Measurements from ENCODE around the gene HEXD.
A peak's percentile ranks its signal among the peaks of the same experiment; 100 is the strongest.

The HEXD gene

GRCh38 chr17:82415786-82416185 lies 2.4 kb upstream of the HEXD start:
- H3K27me3 ChIP-seq (ENCODE audit: insufficient read depth, low read length, poor library complexity), result no peaks in the 10 kb centered on the region
- H3K4me2 ChIP-seq (ENCODE audit: insufficient read depth, low read length), result no peak overlapping the region
- DNase-seq (no peak), ATAC-seq (ENCODE audit: insufficient read depth, low read depth) (no peak)
- peaks cover 37% of the 10 kb centered on the region for H3K4me1 ChIP-seq (ENCODE audit: insufficient read depth, low read length)
- peaks cover 23% of the 10 kb centered on the region for H4K20me1 ChIP-seq (ENCODE audit: insufficient read depth, low read length)
- no peak overlapping the region for H3K9ac ChIP-seq (ENCODE audit: low read depth, low read length)
- no peak for TF ChIP-seq EZH2 (IDR thresholded peaks at IDR 0.05; ENCODE audit: borderline replicate concordance, low read depth, low read length, severe bottlenecking)
- no peak for TF ChIP-seq CTCF (IDR thresholded peaks at IDR 0.05; ENCODE audit: borderline replicate concordance, extremely low read depth, low read length, poor library complexity, severe bottlenecking)
- no peak overlapping the region for H3K27ac ChIP-seq (ENCODE audit: low read length)
- no peak overlapping the region for H3K4me3 ChIP-seq (ENCODE audit: low read depth in 1 of 2, low read length in 2 of 2)
- H3K36me3 ChIP-seq (ENCODE audit: insufficient read depth, low read length), result peaks cover 22% of the 10 kb centered on the region
- no peak overlapping the region for H2AFZ ChIP-seq (ENCODE audit: low read depth, low read length)
- peaks cover 46% of the 10 kb centered on the region for H3K79me2 ChIP-seq (ENCODE audit: insufficient read depth, low read length)
- no peaks in the 10 kb centered on the region for H3K9me3 ChIP-seq (ENCODE audit: insufficient read depth, low read length, severe bottlenecking)

- H3K27ac ChIP-seq (ENCODE audit: low read length), result no peak overlapping the region
- no peak overlapping the region for H3K9ac ChIP-seq (ENCODE audit: low read depth, low read length)
- no peak overlapping the region for H3K4me2 ChIP-seq (ENCODE audit: insufficient read depth, low read length)
- TF ChIP-seq CTCF (IDR thresholded peaks at IDR 0.05; ENCODE audit: borderline replicate concordance, extremely low read depth, low read length, poor library complexity, severe bottlenecking) (no peak), EZH2 (IDR thresholded peaks at IDR 0.05; ENCODE audit: borderline replicate concordance, low read depth, low read length, severe bottlenecking) (no peak)
- no peak overlapping the region for H3K4me3 ChIP-seq (ENCODE audit: low read depth in 1 of 2, low read length in 2 of 2)
- H3K36me3 ChIP-seq (ENCODE audit: insufficient read depth, low read length), result peaks cover 26% of the 10 kb centered on the region
- peaks cover 46% of the 10 kb centered on the region for H3K79me2 ChIP-seq (ENCODE audit: insufficient read depth, low read length)
- H2AFZ ChIP-seq (ENCODE audit: low read depth, low read length), result no peak overlapping the region
- H4K20me1 ChIP-seq (ENCODE audit: insufficient read depth, low read length), result peaks cover 23% of the 10 kb centered on the region
- DNase-seq, result no peak
- peaks cover 37% of the 10 kb centered on the region for H3K4me1 ChIP-seq (ENCODE audit: insufficient read depth, low read length)
- H3K27me3 ChIP-seq (ENCODE audit: insufficient read depth, low read length, poor library complexity), result no peaks in the 10 kb centered on the region
- ATAC-seq (ENCODE audit: insufficient read depth, low read depth), result no peak
- no peaks in the 10 kb centered on the region for H3K9me3 ChIP-seq (ENCODE audit: insufficient read depth, low read length, severe bottlenecking)
Measured at GRCh38 chr17:82416264-82416663, 1.9 kb upstream of the HEXD start.

- Histone ChIP-seq H4K20me1 (ENCODE audit: insufficient read depth, low read length) (peaks cover 18% of the 10 kb centered on the region), H3K36me3 (ENCODE audit: insufficient read depth, low read length) (peaks cover 31% of the 10 kb centered on the region), H2AFZ (ENCODE audit: low read depth, low read length) (no peak overlapping the region), H3K4me3 (ENCODE audit: low read depth in 1 of 2, low read length in 2 of 2) (no peak overlapping the region), H3K4me1 (ENCODE audit: insufficient read depth, low read length) (peaks cover 37% of the 10 kb centered on the region), H3K27ac (ENCODE audit: low read length) (no peak overlapping the region), H3K4me2 (ENCODE audit: insufficient read depth, low read length) (no peak overlapping the region), H3K27me3 (ENCODE audit: insufficient read depth, low read length, poor library complexity) (no peaks in the 10 kb centered on the region), H3K9me3 (ENCODE audit: insufficient read depth, low read length, severe bottlenecking) (no peaks in the 10 kb centered on the region), H3K79me2 (ENCODE audit: insufficient read depth, low read length) (peaks cover 43% of the 10 kb centered on the region), H3K9ac (ENCODE audit: low read depth, low read length) (no peak overlapping the region)
- TF ChIP-seq CTCF (IDR thresholded peaks at IDR 0.05; ENCODE audit: borderline replicate concordance, extremely low read depth, low read length, poor library complexity, severe bottlenecking) (peak; percentile 28), EZH2 (IDR thresholded peaks at IDR 0.05; ENCODE audit: borderline replicate concordance, low read depth, low read length, severe bottlenecking) (no peak)
- no peak for ATAC-seq (ENCODE audit: insufficient read depth, low read depth)
- DNase-seq, result no peak
Measured at GRCh38 chr17:82416771-82417170, 1.4 kb upstream of the HEXD start.

GRCh38 chr17:82419540-82419939 lies 1.4 kb downstream of the HEXD start:
- H2AFZ ChIP-seq (ENCODE audit: low read depth, low read length), result 0 out of 2 replicates have a peak overlapping the region, but pooled peaks have one; percentile 93
- DNase-seq, result no peak
- no peaks in the 10 kb centered on the region for H3K9me3 ChIP-seq (ENCODE audit: insufficient read depth, low read length, severe bottlenecking)
- peak overlapping the region; percentile 97 for H3K4me2 ChIP-seq (ENCODE audit: insufficient read depth, low read length)
- peak overlapping the region; percentile 85 for H3K9ac ChIP-seq (ENCODE audit: low read depth, low read length)
- no peaks in the 10 kb centered on the region for H3K27me3 ChIP-seq (ENCODE audit: insufficient read depth, low read length, poor library complexity)
- ATAC-seq (ENCODE audit: insufficient read depth, low read depth), result no peak
- H4K20me1 ChIP-seq (ENCODE audit: insufficient read depth, low read length), result peaks cover 18% of the 10 kb centered on the region
- H3K36me3 ChIP-seq (ENCODE audit: insufficient read depth, low read length), result peaks cover 27% of the 10 kb centered on the region
- H3K4me3 ChIP-seq (ENCODE audit: low read depth in 1 of 2, low read length in 2 of 2), result peak overlapping the region; percentile 81 to 95; a peak in 3 of 4 replicates
- H3K4me1 ChIP-seq (ENCODE audit: insufficient read depth, low read length), result peaks cover 35% of the 10 kb centered on the region
- TF ChIP-seq CTCF (IDR thresholded peaks at IDR 0.05; ENCODE audit: borderline replicate concordance, extremely low read depth, low read length, poor library complexity, severe bottlenecking) (no peak), EZH2 (IDR thresholded peaks at IDR 0.05; ENCODE audit: borderline replicate concordance, low read depth, low read length, severe bottlenecking) (no peak)
- peaks cover 38% of the 10 kb centered on the region for H3K79me2 ChIP-seq (ENCODE audit: insufficient read depth, low read length)
- peak overlapping the region; percentile 97 for H3K27ac ChIP-seq (ENCODE audit: low read length)

Measured in DND-41 (cell line).